LNCaP clone FGC (cell line): ENCODE measurements around the gene NKX1-1.

Experiments used
- DNase-seq: peaks from one replicate; pipeline ENCODE4 v3.0.0-alpha.2; 2011; ENCODE audit warnings: low read depth
- H3K4me3 ChIP-seq: 2 replicates; pipeline ENCODE4 v1.5.1; 2011; ENCODE audit warnings: mild to moderate bottlenecking, low read depth, low read length, control low read depth
- TF ChIP-seq, protein P1 (sequence below): IDR thresholded peaks from 2 replicates; pipeline ENCODE4 v1.5.1; 2012; ENCODE audit warnings: mild to moderate bottlenecking; ENCODE audit not compliant: control insufficient read depth, insufficient read depth; ENCODE audit errors: extremely low read depth

The NKX1-1 gene

DNA sequence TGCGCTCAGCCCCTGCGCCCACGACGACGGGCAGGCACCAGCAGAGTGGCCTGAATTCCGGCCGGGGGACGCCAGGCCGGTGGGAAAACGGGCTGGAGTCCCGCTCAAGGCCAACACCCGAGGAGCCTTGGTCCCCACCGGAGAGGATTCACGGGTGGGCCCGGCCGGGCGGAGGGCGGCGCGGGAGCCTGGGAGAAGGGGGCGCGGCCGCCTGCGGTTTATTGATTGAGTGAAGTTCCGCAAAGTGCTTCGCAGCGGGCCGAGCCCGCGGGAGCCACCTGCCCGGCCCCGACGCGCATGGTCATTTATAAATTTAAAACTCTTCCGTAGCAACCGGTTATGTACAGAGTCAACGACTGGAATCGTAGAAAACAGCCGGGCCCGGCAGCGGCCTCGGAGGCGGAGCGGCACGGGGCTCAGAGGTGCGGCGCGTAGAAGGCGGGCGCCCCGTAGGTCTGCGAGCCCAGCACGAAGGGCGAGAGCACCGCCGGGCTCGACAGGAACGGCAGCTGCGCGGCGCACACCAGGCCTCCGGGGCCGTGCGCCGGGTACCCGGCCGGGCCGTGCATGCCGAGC lies 3.6 kb downstream of the NKX1-1 start:
- TF ChIP-seq, protein P1, sequence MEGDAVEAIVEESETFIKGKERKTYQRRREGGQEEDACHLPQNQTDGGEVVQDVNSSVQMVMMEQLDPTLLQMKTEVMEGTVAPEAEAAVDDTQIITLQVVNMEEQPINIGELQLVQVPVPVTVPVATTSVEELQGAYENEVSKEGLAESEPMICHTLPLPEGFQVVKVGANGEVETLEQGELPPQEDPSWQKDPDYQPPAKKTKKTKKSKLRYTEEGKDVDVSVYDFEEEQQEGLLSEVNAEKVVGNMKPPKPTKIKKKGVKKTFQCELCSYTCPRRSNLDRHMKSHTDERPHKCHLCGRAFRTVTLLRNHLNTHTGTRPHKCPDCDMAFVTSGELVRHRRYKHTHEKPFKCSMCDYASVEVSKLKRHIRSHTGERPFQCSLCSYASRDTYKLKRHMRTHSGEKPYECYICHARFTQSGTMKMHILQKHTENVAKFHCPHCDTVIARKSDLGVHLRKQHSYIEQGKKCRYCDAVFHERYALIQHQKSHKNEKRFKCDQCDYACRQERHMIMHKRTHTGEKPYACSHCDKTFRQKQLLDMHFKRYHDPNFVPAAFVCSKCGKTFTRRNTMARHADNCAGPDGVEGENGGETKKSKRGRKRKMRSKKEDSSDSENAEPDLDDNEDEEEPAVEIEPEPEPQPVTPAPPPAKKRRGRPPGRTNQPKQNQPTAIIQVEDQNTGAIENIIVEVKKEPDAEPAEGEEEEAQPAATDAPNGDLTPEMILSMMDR: no peak
- DNase-seq: no peak
- H3K4me3 ChIP-seq: no peak overlapping the region

DNA sequence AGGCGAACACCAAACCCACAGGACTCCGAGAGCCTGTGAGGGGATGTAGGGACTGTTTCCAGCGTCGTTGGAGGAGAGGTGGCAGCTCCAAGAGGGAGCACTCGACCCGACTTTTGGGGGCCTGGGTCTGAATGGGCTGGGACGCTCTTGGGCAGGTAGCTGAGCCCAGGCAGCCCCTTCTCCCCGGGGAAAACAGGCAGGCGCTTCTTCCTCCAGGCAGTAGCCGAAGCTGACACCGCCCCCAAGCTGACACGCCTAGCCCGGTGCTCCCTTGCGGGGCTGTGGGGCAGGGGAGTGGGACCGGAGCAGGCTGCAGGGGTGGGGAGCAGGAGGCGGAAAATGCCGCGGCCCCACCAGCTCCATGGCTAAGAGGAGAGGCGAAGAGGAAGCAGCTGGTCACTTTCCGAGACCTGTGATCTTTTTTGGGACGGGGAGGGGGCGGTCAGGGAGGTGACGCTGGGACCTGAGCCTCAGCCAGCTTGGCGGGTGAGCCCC lies 4.2 kb downstream of the NKX1-1 start:
- TF ChIP-seq, protein P1: no peak
- H3K4me3 ChIP-seq: no peak overlapping the region
- DNase-seq: no peak

DNA sequence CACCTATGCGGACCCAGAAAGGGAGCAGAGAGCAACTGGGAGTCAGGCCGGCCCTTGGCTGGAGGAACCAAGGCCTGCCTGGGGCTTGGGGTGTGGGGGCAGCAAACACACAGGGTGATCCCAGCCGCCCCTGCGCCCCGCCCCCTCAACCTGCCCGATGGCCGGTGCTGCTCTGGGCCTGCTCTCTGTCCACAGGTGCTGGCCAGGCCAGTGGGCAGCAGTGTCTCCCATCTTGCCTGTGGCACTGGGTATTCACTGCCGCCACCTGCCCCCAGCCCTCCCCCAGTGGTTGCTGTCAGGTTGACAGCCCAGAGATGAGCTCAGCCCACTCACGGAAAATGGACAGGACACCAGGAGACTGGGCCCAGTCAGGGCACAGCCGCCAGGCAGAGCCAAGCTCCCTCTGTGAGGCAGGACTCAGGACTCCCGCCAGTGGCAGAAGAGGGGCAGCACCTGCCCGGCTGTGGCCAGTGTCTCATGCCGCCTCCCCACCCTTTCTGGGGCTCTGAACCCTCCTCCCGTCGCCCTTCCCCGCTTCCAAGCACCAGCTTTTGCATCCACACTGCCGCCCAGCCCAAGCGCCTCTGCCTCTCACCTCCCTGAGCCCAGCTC lies 4.7 kb downstream of the NKX1-1 start:
- TF ChIP-seq, protein P1: no peak
- no peak for DNase-seq
- H3K4me3 ChIP-seq: no peak overlapping the region

DNA sequence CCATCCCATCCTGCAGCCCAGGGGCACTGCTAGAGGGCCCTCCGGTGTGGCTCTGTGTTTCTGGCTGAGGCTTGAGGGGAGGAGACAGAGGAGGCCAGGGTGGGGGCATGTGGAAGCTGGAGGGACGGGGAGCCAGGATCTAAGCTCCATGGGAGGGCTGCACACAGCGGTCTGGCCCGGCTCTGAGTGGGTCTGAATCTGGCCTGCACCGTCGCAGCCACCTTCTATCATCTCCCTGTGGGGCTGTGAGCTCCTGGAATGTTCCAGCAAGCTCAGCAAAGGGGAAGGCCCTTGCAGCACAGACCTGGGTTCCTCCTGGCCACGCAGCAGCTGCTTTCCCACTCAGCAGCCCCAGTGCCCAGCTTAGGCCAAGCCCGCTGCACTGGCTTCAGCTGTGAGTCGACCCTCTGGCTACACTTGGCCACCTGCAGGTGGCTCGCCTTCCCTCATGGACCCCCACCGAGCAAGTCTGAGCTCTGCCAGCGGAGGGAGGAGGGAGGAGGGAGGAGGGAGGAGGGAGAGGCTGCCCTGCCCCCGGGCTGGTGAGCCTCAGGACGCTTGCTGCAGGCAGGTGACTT lies 5.3 kb downstream of the NKX1-1 start:
- no peak overlapping the region for H3K4me3 ChIP-seq
- TF ChIP-seq, protein P1: no peak
- no peak for DNase-seq

DNA sequence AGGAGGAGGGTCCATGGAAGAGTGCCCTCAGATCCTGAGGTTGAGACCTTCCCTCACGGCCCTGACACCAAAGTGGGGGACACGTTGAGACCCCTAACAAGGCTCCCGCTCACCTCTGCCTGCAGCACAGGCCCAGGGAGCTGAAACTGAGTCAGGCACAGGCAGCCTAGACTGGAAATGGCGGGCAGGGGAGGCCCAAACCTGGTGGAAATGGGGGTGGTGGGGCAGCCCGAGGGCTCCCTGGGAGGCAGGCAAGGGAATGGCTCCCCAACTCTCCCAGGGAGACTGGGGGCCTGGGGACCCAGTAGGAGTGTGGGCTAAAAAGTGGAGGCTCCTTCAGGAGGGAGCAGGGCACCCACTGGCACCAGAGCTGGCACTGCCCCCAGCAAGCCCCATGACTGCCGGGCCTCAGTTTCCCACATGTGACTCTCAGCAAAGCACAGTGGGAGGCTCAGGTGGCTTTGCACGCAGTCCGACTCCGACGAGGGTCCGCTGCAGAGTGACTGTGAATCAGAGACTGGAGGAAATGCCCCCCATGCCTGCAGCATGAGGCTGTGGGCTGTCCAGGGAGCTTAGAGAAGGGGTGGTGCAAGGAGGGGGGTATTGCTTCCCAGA lies 5.9 kb downstream of the NKX1-1 start:
- no peak for DNase-seq
- no peak overlapping the region for H3K4me3 ChIP-seq
- TF ChIP-seq, protein P1: no peak

DNA sequence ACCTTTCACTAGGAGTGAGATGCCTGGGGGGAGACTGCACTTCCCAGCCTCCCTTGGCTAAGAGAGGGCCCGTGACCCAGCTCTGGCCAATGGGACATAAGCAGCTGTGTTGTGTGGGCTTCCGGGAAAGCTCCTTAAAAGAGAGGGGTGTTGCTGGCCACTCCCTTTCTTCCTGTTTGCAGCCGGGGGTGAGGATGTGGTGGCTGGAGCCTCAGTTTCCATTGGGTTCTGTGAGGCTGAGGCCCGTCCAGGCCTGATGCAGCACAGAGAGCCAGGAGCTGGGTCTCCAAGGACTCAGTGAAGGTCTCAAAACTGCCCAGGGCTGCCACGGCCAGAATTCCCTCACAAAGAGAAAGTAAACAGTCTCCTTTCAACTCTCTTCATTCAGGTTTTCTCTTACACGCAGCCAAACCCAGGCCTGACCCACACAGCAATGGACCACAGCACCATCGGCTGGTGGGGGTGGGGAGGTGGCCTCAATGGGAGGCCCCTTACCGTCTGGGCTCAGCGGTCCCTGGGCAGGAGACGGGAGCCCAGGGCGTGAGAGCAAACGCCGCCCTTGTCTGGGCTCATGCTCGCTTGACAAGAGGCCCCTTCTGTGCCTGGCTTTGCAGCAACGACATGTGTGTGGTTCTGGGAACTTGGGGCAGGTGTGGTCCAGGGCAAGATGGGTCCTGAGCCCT lies 6.6 kb downstream of the NKX1-1 start:
- TF ChIP-seq, protein P1: no peak
- no peak overlapping the region for H3K4me3 ChIP-seq
- no peak for DNase-seq
